Measurements from ENCODE around the gene L3MBTL3.

GRCh38 chr6:129978148-129978916 is 40.0 kb upstream of the L3MBTL3 start:
- TF ChIP-seq POLR2A (IDR thresholded peaks at IDR 0.05) (no peak), POLR2AphosphoS5 (IDR thresholded peaks at IDR 0.05) (no peak), CTCF (IDR thresholded peaks at IDR 0.05) (no peak)
